ENCODE data around the gene NDST4.

NDST4 gene

GRCh38 chr4:115113506-115114106 lies at the start of gene NDST4:
Gene NDST4, minus strand, starts transcription at chr4:115113620. Its CDS starts 36,584 bp downstream, at chr4:115077036.
- no peak for FAIRE-seq
- no peak for DNase-seq (ENCODE audit: extremely low spot score, insufficient read length, low read depth)

GRCh38 chr4:115159141-115159540 lies 45.7 kb upstream of the NDST4 start:
- DNase-seq (ENCODE audit: extremely low spot score, insufficient read length, low read depth) = no peak

GRCh38 chr4:115158296-115158695 lies 44.9 kb upstream of the NDST4 start:
- DNase-seq (ENCODE audit: extremely low spot score, insufficient read length, low read depth) (no peak), FAIRE-seq (no peak)

More at GRCh38 chr4:115159141-115159540, 45.7 kb upstream of the NDST4 start:
- FAIRE-seq = no peak

- DNase-seq (ENCODE audit: extremely low spot score, insufficient read length, low read depth) (no peak), FAIRE-seq (no peak)
These were observed 41.4 kb upstream of the NDST4 start for GRCh38 chr4:115154826-115155225.

- FAIRE-seq (no peak), DNase-seq (ENCODE audit: extremely low spot score, insufficient read length, low read depth) (no peak)
These were observed 39.5 kb upstream of the NDST4 start for GRCh38 chr4:115152965-115153364.

- FAIRE-seq = no peak
- no peak for DNase-seq (ENCODE audit: extremely low spot score, insufficient read length, low read depth)
These were observed 38.7 kb upstream of the NDST4 start for GRCh38 chr4:115152081-115152480.

GRCh38 chr4:115149106-115149505 lies 35.7 kb upstream of the NDST4 start:
- no peak for FAIRE-seq
- DNase-seq (ENCODE audit: extremely low spot score, insufficient read length, low read depth) = no peak

GRCh38 chr4:115145393-115146160 lies 32.2 kb upstream of the NDST4 start:
- FAIRE-seq (no peak), DNase-seq (ENCODE audit: extremely low spot score, insufficient read length, low read depth) (no peak)

- DNase-seq (ENCODE audit: extremely low spot score, insufficient read length, low read depth) (no peak), FAIRE-seq (no peak)
These were observed 14.6 kb upstream of the NDST4 start for GRCh38 chr4:115128037-115128436.

GRCh38 chr4:115126491-115126890 lies 13.1 kb upstream of the NDST4 start:
- DNase-seq (ENCODE audit: extremely low spot score, insufficient read length, low read depth) (no peak), FAIRE-seq (no peak)

GRCh38 chr4:115121351-115122043 lies 8.1 kb upstream of the NDST4 start:
- no peak for FAIRE-seq
- DNase-seq (ENCODE audit: extremely low spot score, insufficient read length, low read depth) = no peak

GRCh38 chr4:115119804-115120352 lies 6.5 kb upstream of the NDST4 start:
- DNase-seq (ENCODE audit: extremely low spot score, insufficient read length, low read depth) (no peak), FAIRE-seq (no peak)

- DNase-seq (ENCODE audit: extremely low spot score, insufficient read length, low read depth) (no peak), FAIRE-seq (no peak)
These were observed 4.2 kb upstream of the NDST4 start for GRCh38 chr4:115117651-115118050.

- no peak for FAIRE-seq
- no peak for DNase-seq (ENCODE audit: extremely low spot score, insufficient read length, low read depth)
These were observed 2.9 kb downstream of the NDST4 start for GRCh38 chr4:115110191-115111181.

- FAIRE-seq = no peak
- no peak for DNase-seq (ENCODE audit: extremely low spot score, insufficient read length, low read depth)
These were observed 4.6 kb downstream of the NDST4 start for GRCh38 chr4:115108850-115109249.

- no peak for FAIRE-seq
- DNase-seq (ENCODE audit: extremely low spot score, insufficient read length, low read depth) = no peak
These were observed 6.0 kb downstream of the NDST4 start for GRCh38 chr4:115107411-115107810.

GRCh38 chr4:115101675-115102074 lies 11.7 kb downstream of the NDST4 start:
- no peak for FAIRE-seq
- no peak for DNase-seq (ENCODE audit: extremely low spot score, insufficient read length, low read depth)

GRCh38 chr4:115090483-115091075 lies 22.8 kb downstream of the NDST4 start:
- DNase-seq (ENCODE audit: extremely low spot score, insufficient read length, low read depth) = no peak
- FAIRE-seq = peak; percentile 66

- no peak for FAIRE-seq
These were observed 30.8 kb downstream of the NDST4 start for GRCh38 chr4:115082633-115083032.

More at GRCh38 chr4:115082633-115083032, 30.8 kb downstream of the NDST4 start:
- no peak for DNase-seq (ENCODE audit: extremely low spot score, insufficient read length, low read depth)
